Occipital lobe (tissue), 3 donors: ENCODE data around the gene MRPL27. TPM values are rescaled to one million over a fixed set of nuclear protein-coding genes. Genes with fewer than 3 reads are reported as not detected.

Source experiments
- DNase-seq: peaks from one replicate; lab custom pipeline; 2025; lab: John Stamatoyannopoulos, UW
- small RNA-seq: library from RNA; depleted of rRNA; stranded (forward); fragments of <200 nt; gene quantifications from one replicate; pipeline ENCODE3, GENCODE V24; 2014
- total RNA-seq: library from RNA; depleted of rRNA; stranded (reverse); fragments of >200 nt; gene quantifications from one replicate; pipeline ENCODE4 v1.2.3, GENCODE V29; 2014

The MRPL27 gene
- total RNA-seq, 1 donor from 2014 or later = 30.3 TPM

GRCh38 chr17:50318501-50319285 lies 54.3 kb downstream of the MRPL27 start:
- DNase-seq = no peak

Small RNAs within 50 kb of the gene (small RNA-seq; reads per million reads assigned to genes)
- not detected for gene RF00019

Other genes starting within 250 kb of the MRPL27 start
- gene SAMD14, start 243.0 kb downstream of the MRPL27 start, total RNA-seq = 21.5 TPM
- 69.9 TPM for gene PPP1R9B, start 222.5 kb downstream of the MRPL27 start, total RNA-seq
- gene SGCA, start 207.2 kb downstream of the MRPL27 start, total RNA-seq = not detected
- 17.6 TPM for gene COL1A1, start 171.6 kb downstream of the MRPL27 start, total RNA-seq
- not detected for gene TMEM92, start 98.7 kb downstream of the MRPL27 start, total RNA-seq
- gene XYLT2, start 27.1 kb downstream of the MRPL27 start, total RNA-seq = 7.5 TPM
- gene EME1, start within 50 bp of the MRPL27 start, total RNA-seq = 1.4 TPM
- gene LRRC59, start 24.3 kb upstream of the MRPL27 start, total RNA-seq = 45.7 TPM
- 1.9 TPM for gene ACSF2, start 53.0 kb upstream of the MRPL27 start, total RNA-seq
- not detected for gene CHAD, start 95.7 kb upstream of the MRPL27 start, total RNA-seq
- gene RSAD1, start 105.7 kb upstream of the MRPL27 start, total RNA-seq = 24.2 TPM
- 2.0 TPM for gene MYCBPAP, start 135.3 kb upstream of the MRPL27 start, total RNA-seq
- 0.31 TPM for gene EPN3, start 159.6 kb upstream of the MRPL27 start, total RNA-seq
- gene SPATA20, start 174.0 kb upstream of the MRPL27 start, total RNA-seq = 16.2 TPM
- gene CACNA1G, start 187.5 kb upstream of the MRPL27 start, total RNA-seq = 20.1 TPM